Measurements from ENCODE around the gene FTO. TPM values are rescaled to one million over a fixed set of nuclear protein-coding genes. Genes with fewer than 3 reads are reported as not detected.

The FTO gene
- total and polyA plus RNA-seq, 2 of the 8 experiments (the other 6 are each of a cell fraction or from before 2014, with no cell fraction given): 34.5 to 59.8 TPM

GRCh38 chr16:53998024-53998810, 294.3 kb downstream of the FTO start (continued):
- no peak for TF ChIP-seq SP4 (IDR thresholded peaks at IDR 0.05; ENCODE audit: low read length)
- TF ChIP-seq, protein P1, sequence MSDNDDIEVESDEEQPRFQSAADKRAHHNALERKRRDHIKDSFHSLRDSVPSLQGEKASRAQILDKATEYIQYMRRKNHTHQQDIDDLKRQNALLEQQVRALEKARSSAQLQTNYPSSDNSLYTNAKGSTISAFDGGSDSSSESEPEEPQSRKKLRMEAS (IDR thresholded peaks at IDR 0.05): no peak
- TF ChIP-seq EP300 (IDR thresholded peaks at IDR 0.05; ENCODE audit: borderline replicate concordance in 1 of 2, low read depth in 2 of 2, low read length in 2 of 2): no peak
- no peak for TF ChIP-seq ZNF274 (IDR thresholded peaks at IDR 0.05; ENCODE audit: borderline replicate concordance, extremely low read depth, low read length)

Measured in H1 (cell line).